Astrocyte (in vitro differentiated cells and primary cell): ENCODE measurements around the gene GIGYF2. TPM values are rescaled to one million over a fixed set of nuclear protein-coding genes. Genes with fewer than 3 reads are reported as not detected.

Source experiments
- DNase-seq: peaks from one replicate; pipeline ENCODE4 v3.0.0-alpha.2; 2010; ENCODE audit warnings: low read depth
- FAIRE-seq: peaks from 2 replicates; lab custom pipeline; 2011; peaks lifted over from hg19 to GRCh38; lab: Jason Lieb, UNC
- H2AFZ ChIP-seq: 2 replicates; pipeline ENCODE4 v1.6.0; 2012; ENCODE audit warnings: low read depth, low read length, inconsistent platforms
- H3K27ac ChIP-seq: 2 replicates; pipeline ENCODE4 v1.5.1; 2011; ENCODE audit warnings: low read depth, low read length, inconsistent platforms
- H3K27me3 ChIP-seq: 2 replicates; pipeline ENCODE4 v1.6.0; 2011; ENCODE audit warnings: low read length, inconsistent platforms; ENCODE audit not compliant: insufficient read depth
- H3K36me3 ChIP-seq: 2 replicates; pipeline ENCODE4 v1.5.1; 2011; ENCODE audit warnings: low read length, inconsistent platforms; ENCODE audit not compliant: insufficient read depth
- H3K4me1 ChIP-seq: 2 replicates; pipeline ENCODE4 v1.5.1; 2011; ENCODE audit warnings: low read length, inconsistent platforms; ENCODE audit not compliant: insufficient read depth
- H3K4me2 ChIP-seq: 2 replicates; pipeline ENCODE4 v1.6.0; 2012; ENCODE audit warnings: low read length, inconsistent platforms
- H3K4me3 ChIP-seq: 2 replicates; pipeline ENCODE4 v1.5.1; 2011; ENCODE audit warnings: low read depth, mild to moderate bottlenecking, low read length, inconsistent platforms; ENCODE audit not compliant: insufficient read depth
- H3K79me2 ChIP-seq: 2 replicates; pipeline ENCODE4 v1.6.0; 2012; ENCODE audit warnings: mild to moderate bottlenecking, low read length, inconsistent platforms; ENCODE audit not compliant: insufficient read depth
- H3K9ac ChIP-seq: 2 replicates; pipeline ENCODE4 v1.6.0; 2012; ENCODE audit warnings: mild to moderate bottlenecking, low read length, inconsistent platforms
- H3K9me3 ChIP-seq: 2 replicates; pipeline ENCODE4 v1.5.1; 2012; ENCODE audit warnings: low read depth, mild to moderate bottlenecking, low read length, inconsistent platforms; ENCODE audit not compliant: insufficient read depth
- H4K20me1 ChIP-seq: 2 replicates; pipeline ENCODE4 v1.6.0; 2012; ENCODE audit warnings: low read length, inconsistent platforms; ENCODE audit not compliant: insufficient read depth
- H3K27ac Mint-ChIP-seq: one replicate; pipeline ENCODE4 v1.8.0; 2021; ENCODE audit warnings: mild to moderate bottlenecking, mixed read lengths; ENCODE audit not compliant: unreplicated experiment
- H3K27me3 Mint-ChIP-seq: one replicate; pipeline ENCODE4 v1.8.0; 2021; ENCODE audit warnings: low read depth, mixed read lengths; ENCODE audit not compliant: unreplicated experiment
- H3K36me3 Mint-ChIP-seq: one replicate; pipeline ENCODE4 v1.8.0; 2021; ENCODE audit warnings: low read depth, mixed read lengths; ENCODE audit not compliant: unreplicated experiment
- H3K4me1 Mint-ChIP-seq: one replicate; pipeline ENCODE4 v1.8.0; 2021; ENCODE audit warnings: low read depth, mixed read lengths; ENCODE audit not compliant: unreplicated experiment
- H3K4me3 Mint-ChIP-seq: one replicate; pipeline ENCODE4 v1.8.0; 2021; ENCODE audit warnings: mild to moderate bottlenecking, moderate library complexity, mixed read lengths; ENCODE audit not compliant: unreplicated experiment
- H3K9me3 Mint-ChIP-seq: one replicate; pipeline ENCODE4 v1.8.0; 2021; ENCODE audit warnings: mild to moderate bottlenecking, mixed read lengths; ENCODE audit not compliant: unreplicated experiment
- CTCF ChIP-seq: IDR thresholded peaks from 2 replicates; pipeline ENCODE4 v1.5.1; 2011; ENCODE audit warnings: low read depth, mild to moderate bottlenecking, inconsistent platforms, low read length, moderate library complexity; ENCODE audit not compliant: insufficient read depth
- EZH2 ChIP-seq: IDR thresholded peaks from 2 replicates; pipeline ENCODE4 v1.6.1; 2012; ENCODE audit warnings: mild to moderate bottlenecking, low read length, inconsistent platforms; ENCODE audit not compliant: insufficient read depth
- total RNA-seq: library from RNA; stranded (reverse); gene quantifications from 2 replicates; pipeline ENCODE4 v1.2.1, GENCODE V29; 2021

Gene GIGYF2
- total RNA-seq, 1 donor from 2014 or later = 47.1 TPM

DNA sequence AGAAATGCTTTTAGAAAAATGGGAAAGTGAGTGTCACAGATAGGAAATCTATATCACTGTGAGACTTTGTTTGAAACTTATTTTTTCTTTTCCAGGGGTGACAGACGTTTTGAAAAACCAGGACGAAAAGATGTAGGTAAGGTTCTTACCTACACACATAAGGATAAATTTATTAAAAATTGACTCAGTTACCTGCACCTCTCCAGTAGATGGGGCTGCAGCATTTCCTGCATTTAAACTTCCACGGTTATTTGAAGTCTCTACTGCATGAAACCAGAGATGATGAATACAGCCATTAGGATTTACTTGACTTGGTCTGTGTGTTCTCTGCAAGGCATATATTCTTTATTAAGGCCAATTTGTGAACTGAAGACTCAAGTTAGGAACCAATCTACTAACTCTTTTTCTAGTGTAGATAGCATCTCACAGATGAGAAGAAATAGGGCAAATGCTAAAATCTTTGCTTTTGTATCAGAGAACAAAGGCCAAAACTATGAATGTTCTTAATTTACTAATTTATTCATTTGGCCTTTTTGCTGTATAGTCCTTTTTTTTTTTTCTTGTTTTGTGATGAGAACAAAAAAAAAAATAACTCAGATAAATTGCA is 64.3 kb downstream of the GIGYF2 start:
- Mint-ChIP-seq H3K4me1 (no peaks in the 10 kb centered on the region), H3K4me3 (no peak overlapping the region), H3K27me3 (no peaks in the 10 kb centered on the region), H3K9me3 (no peaks in the 10 kb centered on the region), H3K36me3 (no peaks in the 10 kb centered on the region), H3K27ac (no peak overlapping the region)
- no peak overlapping the region for H3K4me3 ChIP-seq
- no peak overlapping the region for H2AFZ ChIP-seq
- peaks cover 10% of the 10 kb centered on the region for H4K20me1 ChIP-seq
- no peaks in the 10 kb centered on the region for H3K4me1 ChIP-seq
- H3K79me2 ChIP-seq = no peaks in the 10 kb centered on the region
- no peak overlapping the region for H3K4me2 ChIP-seq
- no peaks in the 10 kb centered on the region for H3K9me3 ChIP-seq
- H3K27me3 ChIP-seq = no peaks in the 10 kb centered on the region
- no peak overlapping the region for H3K27ac ChIP-seq
- TF ChIP-seq EZH2 (no peak), CTCF (peak; percentile 64)
- H3K36me3 ChIP-seq = peaks cover 29% of the 10 kb centered on the region
- no peak overlapping the region for H3K9ac ChIP-seq
- DNase-seq (peak; percentile 27), FAIRE-seq (no peak)

- peaks cover 6% of the 10 kb centered on the region for H3K36me3 Mint-ChIP-seq
- no peaks in the 10 kb centered on the region for H3K27me3 ChIP-seq
- peaks cover 31% of the 10 kb centered on the region for H3K36me3 ChIP-seq
- no peaks in the 10 kb centered on the region for H3K4me1 Mint-ChIP-seq
- no peak overlapping the region for H3K9ac ChIP-seq
- H4K20me1 ChIP-seq = peaks cover 4% of the 10 kb centered on the region
- TF ChIP-seq CTCF (no peak), EZH2 (no peak)
- DNase-seq = no peak
- no peak overlapping the region for H3K4me3 Mint-ChIP-seq
- H3K4me1 ChIP-seq = no peaks in the 10 kb centered on the region
- no peak overlapping the region for H3K4me2 ChIP-seq
- no peaks in the 10 kb centered on the region for H3K27me3 Mint-ChIP-seq
- no peaks in the 10 kb centered on the region for H3K9me3 ChIP-seq
- H3K27ac Mint-ChIP-seq = no peak overlapping the region
- H2AFZ ChIP-seq = no peak overlapping the region
- H3K9me3 Mint-ChIP-seq = no peaks in the 10 kb centered on the region
- H3K27ac ChIP-seq = no peak overlapping the region
- H3K4me3 ChIP-seq = no peak overlapping the region
- no peaks in the 10 kb centered on the region for H3K79me2 ChIP-seq
- peak; percentile 72 for FAIRE-seq
These were observed 70.7 kb downstream of the GIGYF2 start for GRCh38 chr2:232767866-232768265.

GRCh38 chr2:232770207-232770606 is 73.1 kb downstream of the GIGYF2 start:
- Mint-ChIP-seq H3K4me3 (no peak overlapping the region), H3K27me3 (no peaks in the 10 kb centered on the region), H3K4me1 (no peaks in the 10 kb centered on the region), H3K36me3 (peaks cover 6% of the 10 kb centered on the region), H3K9me3 (no peaks in the 10 kb centered on the region), H3K27ac (no peak overlapping the region)
- H3K9me3 ChIP-seq = no peaks in the 10 kb centered on the region
- TF ChIP-seq EZH2 (no peak), CTCF (no peak)
- H4K20me1 ChIP-seq = no peaks in the 10 kb centered on the region
- H3K4me3 ChIP-seq = no peak overlapping the region
- H3K79me2 ChIP-seq = peaks cover 2% of the 10 kb centered on the region
- FAIRE-seq (no peak), DNase-seq (no peak)
- H3K27ac ChIP-seq = no peak overlapping the region
- H3K36me3 ChIP-seq = peaks cover 22% of the 10 kb centered on the region
- H3K27me3 ChIP-seq = no peaks in the 10 kb centered on the region
- no peak overlapping the region for H2AFZ ChIP-seq
- H3K4me1 ChIP-seq = no peaks in the 10 kb centered on the region
- H3K9ac ChIP-seq = no peak overlapping the region
- H3K4me2 ChIP-seq = no peak overlapping the region
